ENCODE results near the gene TECTB.

TECTB gene

GRCh38 chr10:112275512-112276245 lies 7.5 kb upstream of the TECTB start:
- Histone ChIP-seq H3K9me3 (ENCODE audit: control insufficient read depth, low read length) (no peaks in the 10 kb centered on the region), H4K91ac (ENCODE audit: low read length) (no peak overlapping the region), H3K18ac (ENCODE audit: low read depth in 1 of 2, low read length in 2 of 2) (no peak overlapping the region), H3K4me3 (ENCODE audit: insufficient read depth in 1 of 2, low read depth in 1 of 2, low read length in 2 of 2) (no peak overlapping the region), H3K23ac (ENCODE audit: low read length in 2 of 2) (no peak overlapping the region), H3K27me3 (ENCODE audit: control insufficient read depth in 1 of 2, insufficient read depth in 1 of 2, low read length in 2 of 2) (no peaks in the 10 kb centered on the region), H3K4me2 (ENCODE audit: low read length, poor library complexity, severe bottlenecking) (no peak overlapping the region), H2BK120ac (ENCODE audit: low read depth, low read length) (no peak overlapping the region), H3K14ac (ENCODE audit: low read length in 2 of 2) (no peak overlapping the region), H3K4ac (ENCODE audit: low read depth in 1 of 2, low read length in 2 of 2) (no peak overlapping the region), H4K8ac (ENCODE audit: low read length) (no peak overlapping the region), H2BK5ac (ENCODE audit: low read depth, low read length, poor library complexity, severe bottlenecking) (no peak overlapping the region), H3K27ac (ENCODE audit: low read length, poor library complexity, severe bottlenecking) (no peak overlapping the region), H2AK5ac (ENCODE audit: low read length, severe bottlenecking) (no peak overlapping the region), H3K79me1 (replicated peaks; ENCODE audit: low read length, poor library complexity, severe bottlenecking) (no peaks in the 10 kb centered on the region), H3K4me1 (ENCODE audit: control insufficient read depth, insufficient read depth, low read depth, low read length) (no peaks in the 10 kb centered on the region), H3K9ac (ENCODE audit: low read length) (no peak overlapping the region), H2AFZ (ENCODE audit: low read depth, low read length) (no peak overlapping the region), H2BK12ac (ENCODE audit: low read length in 2 of 2) (no peak overlapping the region), H2BK15ac (ENCODE audit: low read depth, poor library complexity, severe bottlenecking) (no peak overlapping the region), H3K36me3 (ENCODE audit: control insufficient read depth in 1 of 2, insufficient read depth in 2 of 2, low read depth in 1 of 2, low read length in 2 of 2) (no peaks in the 10 kb centered on the region)
- DNase-seq = no peak
- WGBS = 83% methylated on average over 3 of the region's 4 CpGs

DNA sequence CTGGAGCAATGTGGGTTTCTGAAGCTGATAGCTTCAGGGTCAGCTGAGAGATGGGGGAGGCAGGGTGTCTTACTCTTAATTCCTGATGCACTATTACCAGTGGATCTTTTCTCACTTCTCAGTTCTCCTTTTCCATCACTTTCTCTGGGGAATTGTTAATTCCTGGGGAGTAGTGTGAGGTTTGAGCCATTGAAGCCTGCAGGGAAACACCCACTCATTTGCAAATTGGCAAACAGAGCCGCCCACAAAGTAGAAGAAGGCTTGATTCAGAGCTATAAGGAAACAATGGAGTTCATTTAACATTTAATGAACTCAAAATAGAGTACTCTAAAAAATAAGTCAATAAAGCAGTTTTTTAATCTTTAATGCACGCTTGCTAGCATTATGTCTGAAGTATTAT lies 4.3 kb upstream of the TECTB start:
- Histone ChIP-seq H2BK12ac (ENCODE audit: low read length in 2 of 2) (no peak overlapping the region), H2BK15ac (ENCODE audit: low read depth, poor library complexity, severe bottlenecking) (no peak overlapping the region), H3K4me2 (ENCODE audit: low read length, poor library complexity, severe bottlenecking) (no peak overlapping the region), H3K18ac (ENCODE audit: low read depth in 1 of 2, low read length in 2 of 2) (no peak overlapping the region), H3K27ac (ENCODE audit: low read length, poor library complexity, severe bottlenecking) (no peak overlapping the region), H2AFZ (ENCODE audit: low read depth, low read length) (no peak overlapping the region), H3K27me3 (ENCODE audit: control insufficient read depth in 1 of 2, insufficient read depth in 1 of 2, low read length in 2 of 2) (no peaks in the 10 kb centered on the region), H2BK120ac (ENCODE audit: low read depth, low read length) (no peak overlapping the region), H4K91ac (ENCODE audit: low read length) (no peak overlapping the region), H3K9me3 (ENCODE audit: control insufficient read depth, low read length) (no peaks in the 10 kb centered on the region), H3K23ac (ENCODE audit: low read length in 2 of 2) (no peak overlapping the region), H2BK5ac (ENCODE audit: low read depth, low read length, poor library complexity, severe bottlenecking) (no peak overlapping the region), H2AK5ac (ENCODE audit: low read length, severe bottlenecking) (no peak overlapping the region), H3K14ac (ENCODE audit: low read length in 2 of 2) (no peak overlapping the region), H4K8ac (ENCODE audit: low read length) (no peak overlapping the region), H3K4me1 (ENCODE audit: control insufficient read depth, insufficient read depth, low read depth, low read length) (no peaks in the 10 kb centered on the region), H3K9ac (ENCODE audit: low read length) (no peak overlapping the region), H3K4me3 (ENCODE audit: insufficient read depth in 1 of 2, low read depth in 1 of 2, low read length in 2 of 2) (no peak overlapping the region), H3K36me3 (ENCODE audit: control insufficient read depth in 1 of 2, insufficient read depth in 2 of 2, low read depth in 1 of 2, low read length in 2 of 2) (no peaks in the 10 kb centered on the region), H3K79me1 (replicated peaks; ENCODE audit: low read length, poor library complexity, severe bottlenecking) (no peaks in the 10 kb centered on the region), H3K4ac (ENCODE audit: low read depth in 1 of 2, low read length in 2 of 2) (no peak overlapping the region)
- DNase-seq = no peak
- 100% methylated on average over 1 of the region's 2 CpGs for WGBS

DNA sequence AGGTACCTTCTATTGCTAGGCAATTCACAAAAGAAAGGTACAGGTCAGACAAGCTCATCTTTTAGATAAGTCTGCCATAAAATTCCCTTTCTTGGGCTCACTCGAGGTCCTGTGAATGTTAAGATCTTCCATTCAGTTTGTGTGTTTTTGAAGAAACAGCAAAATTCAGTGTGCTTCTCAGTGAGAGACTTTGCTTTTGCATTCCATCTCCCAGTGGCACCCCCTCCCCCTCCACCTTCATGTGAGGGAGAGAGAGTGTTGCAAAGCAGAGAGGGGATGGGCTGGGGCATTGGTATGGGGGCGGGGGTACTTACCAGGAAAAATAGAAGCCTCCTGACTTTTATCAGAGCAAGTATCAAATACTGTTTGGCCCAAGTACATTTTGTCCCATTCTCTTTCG lies 3.8 kb upstream of the TECTB start:
- Histone ChIP-seq H2BK15ac (ENCODE audit: low read depth, poor library complexity, severe bottlenecking) (no peak overlapping the region), H3K27ac (ENCODE audit: low read length, poor library complexity, severe bottlenecking) (no peak overlapping the region), H3K4me1 (ENCODE audit: control insufficient read depth, insufficient read depth, low read depth, low read length) (no peaks in the 10 kb centered on the region), H3K79me1 (replicated peaks; ENCODE audit: low read length, poor library complexity, severe bottlenecking) (no peaks in the 10 kb centered on the region), H3K14ac (ENCODE audit: low read length in 2 of 2) (no peak overlapping the region), H3K4ac (ENCODE audit: low read depth in 1 of 2, low read length in 2 of 2) (no peak overlapping the region), H4K8ac (ENCODE audit: low read length) (no peak overlapping the region), H4K91ac (ENCODE audit: low read length) (no peak overlapping the region), H2AFZ (ENCODE audit: low read depth, low read length) (no peak overlapping the region), H2BK120ac (ENCODE audit: low read depth, low read length) (no peak overlapping the region), H3K36me3 (ENCODE audit: control insufficient read depth in 1 of 2, insufficient read depth in 2 of 2, low read depth in 1 of 2, low read length in 2 of 2) (no peaks in the 10 kb centered on the region), H3K4me2 (ENCODE audit: low read length, poor library complexity, severe bottlenecking) (no peak overlapping the region), H2AK5ac (ENCODE audit: low read length, severe bottlenecking) (no peak overlapping the region), H3K9ac (ENCODE audit: low read length) (no peak overlapping the region), H3K9me3 (ENCODE audit: control insufficient read depth, low read length) (no peaks in the 10 kb centered on the region), H3K27me3 (ENCODE audit: control insufficient read depth in 1 of 2, insufficient read depth in 1 of 2, low read length in 2 of 2) (no peaks in the 10 kb centered on the region), H3K23ac (ENCODE audit: low read length in 2 of 2) (no peak overlapping the region), H3K4me3 (ENCODE audit: insufficient read depth in 1 of 2, low read depth in 1 of 2, low read length in 2 of 2) (no peak overlapping the region), H3K18ac (ENCODE audit: low read depth in 1 of 2, low read length in 2 of 2) (no peak overlapping the region), H2BK5ac (ENCODE audit: low read depth, low read length, poor library complexity, severe bottlenecking) (no peak overlapping the region), H2BK12ac (ENCODE audit: low read length in 2 of 2) (no peak overlapping the region)
- WGBS = 35% methylated on average over 1 of the region's 3 CpGs
- no peak for DNase-seq

GRCh38 chr10:112280205-112280921 lies 2.8 kb upstream of the TECTB start:
- H3K23ac ChIP-seq (ENCODE audit: low read length in 2 of 2) = no peak overlapping the region
- H3K4ac ChIP-seq (ENCODE audit: low read depth in 1 of 2, low read length in 2 of 2) = no peak overlapping the region
- H3K36me3 ChIP-seq (ENCODE audit: control insufficient read depth in 1 of 2, insufficient read depth in 2 of 2, low read depth in 1 of 2, low read length in 2 of 2) = no peaks in the 10 kb centered on the region
- no peak overlapping the region for H3K9ac ChIP-seq (ENCODE audit: low read length)
- DNase-seq = no peak
- H3K9me3 ChIP-seq (ENCODE audit: control insufficient read depth, low read length) = no peaks in the 10 kb centered on the region
- H3K4me2 ChIP-seq (ENCODE audit: low read length, poor library complexity, severe bottlenecking) = no peak overlapping the region
- no peak overlapping the region for H2AK5ac ChIP-seq (ENCODE audit: low read length, severe bottlenecking)
- no peaks in the 10 kb centered on the region for H3K79me1 ChIP-seq (replicated peaks; ENCODE audit: low read length, poor library complexity, severe bottlenecking)
- H2BK15ac ChIP-seq (ENCODE audit: low read depth, poor library complexity, severe bottlenecking) = no peak overlapping the region
- H4K8ac ChIP-seq (ENCODE audit: low read length) = no peak overlapping the region
- H3K27ac ChIP-seq (ENCODE audit: low read length, poor library complexity, severe bottlenecking) = no peak overlapping the region
- no peak overlapping the region for H3K4me3 ChIP-seq (ENCODE audit: insufficient read depth in 1 of 2, low read depth in 1 of 2, low read length in 2 of 2)
- H3K27me3 ChIP-seq (ENCODE audit: control insufficient read depth in 1 of 2, insufficient read depth in 1 of 2, low read length in 2 of 2) = peaks cover 0 to 4% of the 10 kb centered on the region in 2 experiments
- no peak overlapping the region for H2BK5ac ChIP-seq (ENCODE audit: low read depth, low read length, poor library complexity, severe bottlenecking)
- 100% methylated on average over 1 of the region's 2 CpGs for WGBS
- H3K18ac ChIP-seq (ENCODE audit: low read depth in 1 of 2, low read length in 2 of 2) = no peak overlapping the region
- no peak overlapping the region for H3K14ac ChIP-seq (ENCODE audit: low read length in 2 of 2)
- H3K4me1 ChIP-seq (ENCODE audit: control insufficient read depth, insufficient read depth, low read depth, low read length) = no peaks in the 10 kb centered on the region
- no peak overlapping the region for H2BK12ac ChIP-seq (ENCODE audit: low read length in 2 of 2)
- no peak overlapping the region for H2AFZ ChIP-seq (ENCODE audit: low read depth, low read length)
- H4K91ac ChIP-seq (ENCODE audit: low read length) = no peak overlapping the region
- H2BK120ac ChIP-seq (ENCODE audit: low read depth, low read length) = no peak overlapping the region
